Measurements from ENCODE around the gene ATAD3B.

The ATAD3B gene

DNA sequence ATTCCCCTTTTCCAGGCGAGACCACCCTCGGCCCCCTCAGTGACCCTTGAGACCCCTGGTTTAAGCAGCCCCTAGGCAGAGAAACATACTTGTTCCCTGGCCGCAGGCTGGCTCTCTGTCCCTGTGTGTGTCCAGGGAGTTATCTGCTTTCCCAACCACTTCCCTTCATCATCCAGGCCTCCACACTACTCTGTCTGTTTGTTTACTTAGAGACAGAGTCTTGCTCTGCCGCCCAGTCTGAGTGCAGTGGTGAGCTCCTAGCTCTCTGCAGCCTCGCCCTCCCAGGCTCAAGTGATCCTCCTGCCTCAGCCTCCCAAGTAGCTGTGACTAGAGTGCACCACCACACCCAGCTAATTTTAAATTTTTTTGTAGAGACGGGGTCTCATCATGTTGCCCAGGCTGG lies 41.9 kb upstream of the ATAD3B start:
- H2AFZ ChIP-seq (ENCODE audit: low read depth, low read length), result no peak overlapping the region
- no peak for TF ChIP-seq EZH2phosphoT487 (IDR thresholded peaks at IDR 0.05; ENCODE audit: low read depth)
- TF ChIP-seq, protein P1, sequence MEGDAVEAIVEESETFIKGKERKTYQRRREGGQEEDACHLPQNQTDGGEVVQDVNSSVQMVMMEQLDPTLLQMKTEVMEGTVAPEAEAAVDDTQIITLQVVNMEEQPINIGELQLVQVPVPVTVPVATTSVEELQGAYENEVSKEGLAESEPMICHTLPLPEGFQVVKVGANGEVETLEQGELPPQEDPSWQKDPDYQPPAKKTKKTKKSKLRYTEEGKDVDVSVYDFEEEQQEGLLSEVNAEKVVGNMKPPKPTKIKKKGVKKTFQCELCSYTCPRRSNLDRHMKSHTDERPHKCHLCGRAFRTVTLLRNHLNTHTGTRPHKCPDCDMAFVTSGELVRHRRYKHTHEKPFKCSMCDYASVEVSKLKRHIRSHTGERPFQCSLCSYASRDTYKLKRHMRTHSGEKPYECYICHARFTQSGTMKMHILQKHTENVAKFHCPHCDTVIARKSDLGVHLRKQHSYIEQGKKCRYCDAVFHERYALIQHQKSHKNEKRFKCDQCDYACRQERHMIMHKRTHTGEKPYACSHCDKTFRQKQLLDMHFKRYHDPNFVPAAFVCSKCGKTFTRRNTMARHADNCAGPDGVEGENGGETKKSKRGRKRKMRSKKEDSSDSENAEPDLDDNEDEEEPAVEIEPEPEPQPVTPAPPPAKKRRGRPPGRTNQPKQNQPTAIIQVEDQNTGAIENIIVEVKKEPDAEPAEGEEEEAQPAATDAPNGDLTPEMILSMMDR (IDR thresholded peaks at IDR 0.05; ENCODE audit: low read depth, low read length), result no peak
- H3K79me2 ChIP-seq (ENCODE audit: low read length), result no peaks in the 10 kb centered on the region
- no peak overlapping the region for H3K4me2 ChIP-seq (ENCODE audit: low read length)
- H3K9me3 ChIP-seq (ENCODE audit: insufficient read depth, low read length), result no peaks in the 10 kb centered on the region
- no peaks in the 10 kb centered on the region for H4K20me1 ChIP-seq (ENCODE audit: insufficient read depth, low read length)
- no peak overlapping the region for H3K9ac ChIP-seq (ENCODE audit: low read length)
- H3K4me3 ChIP-seq (ENCODE audit: low read length), result no peak overlapping the region
- H3K27me3 ChIP-seq (ENCODE audit: low read depth, low read length), result no peaks in the 10 kb centered on the region
- no peaks in the 10 kb centered on the region for H3K4me1 ChIP-seq (ENCODE audit: low read length)
- no peaks in the 10 kb centered on the region for H3K36me3 ChIP-seq (replicated peaks; ENCODE audit: low read depth, low read length)
- no peak overlapping the region for H3K27ac ChIP-seq (ENCODE audit: low read length)

DNA sequence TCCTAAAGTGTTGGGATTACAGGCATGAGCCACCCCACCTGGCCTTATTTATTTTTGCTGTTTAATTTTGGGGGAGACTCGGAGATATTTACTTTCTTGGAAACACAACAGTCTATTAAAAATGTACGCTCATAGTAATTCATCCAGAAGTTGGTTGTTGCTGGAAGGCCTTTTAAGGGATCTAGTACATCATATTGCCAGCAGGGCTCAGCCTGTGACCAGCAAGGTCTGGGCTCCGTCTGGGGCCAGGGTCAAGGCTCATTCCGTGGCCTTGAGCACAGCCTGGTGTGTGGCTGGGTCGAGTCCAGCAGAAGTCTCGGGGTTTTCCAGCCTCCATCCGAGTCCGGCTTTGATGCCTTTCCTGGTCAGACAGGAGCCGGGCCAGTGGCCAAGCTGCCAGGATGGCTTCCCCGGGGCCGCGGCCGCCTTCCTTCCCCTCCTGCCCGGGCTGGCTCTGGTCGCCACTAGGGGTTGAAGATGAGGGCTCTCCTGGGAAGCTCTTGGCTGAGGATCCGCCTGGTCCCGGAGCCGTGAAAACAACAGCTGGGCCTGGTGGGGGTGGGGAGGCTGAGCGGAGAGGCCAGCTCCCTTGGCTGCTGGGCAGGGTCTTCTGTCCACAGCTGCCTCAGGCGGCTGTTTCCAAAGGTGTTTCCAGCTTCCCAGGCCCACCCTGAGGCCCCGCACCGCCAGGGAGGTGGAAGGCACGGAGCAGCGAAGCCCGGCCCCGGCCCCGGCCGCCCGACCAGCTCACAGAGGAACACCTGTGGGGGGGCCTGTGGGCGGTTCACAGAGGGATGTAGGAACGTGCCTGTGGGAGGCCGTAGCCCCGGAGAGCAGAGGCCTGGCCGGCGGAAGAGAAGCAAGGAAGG lies 41.2 kb upstream of the ATAD3B start:
- Histone ChIP-seq H3K9ac (ENCODE audit: low read length) (no peak overlapping the region), H2AFZ (ENCODE audit: low read depth, low read length) (no peak overlapping the region), H3K27me3 (ENCODE audit: low read depth, low read length) (no peaks in the 10 kb centered on the region), H3K27ac (ENCODE audit: low read length) (no peak overlapping the region), H3K4me2 (ENCODE audit: low read length) (no peak overlapping the region), H3K36me3 (replicated peaks; ENCODE audit: low read depth, low read length) (no peaks in the 10 kb centered on the region), H3K4me1 (ENCODE audit: low read length) (no peaks in the 10 kb centered on the region), H3K79me2 (ENCODE audit: low read length) (no peaks in the 10 kb centered on the region), H3K9me3 (ENCODE audit: insufficient read depth, low read length) (no peaks in the 10 kb centered on the region), H3K4me3 (ENCODE audit: low read length) (no peak overlapping the region), H4K20me1 (ENCODE audit: insufficient read depth, low read length) (no peaks in the 10 kb centered on the region)
- TF ChIP-seq, protein P1 (IDR thresholded peaks at IDR 0.05; ENCODE audit: low read depth, low read length), result no peak
- TF ChIP-seq EZH2phosphoT487 (IDR thresholded peaks at IDR 0.05; ENCODE audit: low read depth), result no peak

DNA sequence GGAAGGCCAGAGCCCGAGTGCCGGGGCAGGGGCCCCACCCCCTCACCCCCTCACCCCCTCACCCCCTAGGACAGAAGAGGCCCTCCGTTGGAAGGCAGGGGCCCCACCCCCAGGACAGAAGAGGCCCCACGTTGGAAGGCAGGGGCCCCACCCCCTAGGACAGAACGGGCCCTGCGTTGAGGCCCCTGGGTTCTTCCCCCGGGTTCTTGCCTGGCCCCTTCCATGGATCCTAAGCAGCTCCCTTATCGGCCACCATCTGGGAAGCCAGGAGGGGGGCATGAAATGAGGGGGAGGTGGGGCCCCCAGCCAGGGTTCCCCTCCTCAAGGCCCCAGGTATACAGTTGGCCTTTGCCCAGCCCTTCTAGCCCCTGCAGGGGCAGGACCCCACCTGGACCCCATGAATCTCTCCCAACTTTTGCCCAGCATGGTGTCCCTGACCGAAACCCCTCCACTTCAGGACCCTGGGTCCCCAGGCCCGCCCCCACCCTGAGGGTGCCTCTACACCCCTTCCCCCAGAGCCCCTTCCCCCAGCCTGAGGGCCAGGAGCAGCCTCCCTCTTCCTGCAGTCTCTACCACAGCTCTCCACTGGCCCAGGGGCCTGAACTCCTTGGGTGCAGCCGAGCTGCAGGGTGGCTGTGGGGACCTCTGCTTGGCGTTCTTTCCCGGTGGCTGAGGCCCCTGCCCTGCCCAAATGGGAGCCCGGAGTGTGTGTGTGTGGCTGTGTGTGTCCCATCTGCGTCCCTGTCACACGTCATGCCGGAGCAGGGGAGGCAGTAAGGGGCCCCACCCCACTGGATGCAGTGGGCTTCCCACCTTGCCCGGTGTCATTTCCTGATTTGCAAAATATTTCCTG lies 40.3 kb upstream of the ATAD3B start:
- H3K4me2 ChIP-seq (ENCODE audit: low read length), result no peak overlapping the region
- no peaks in the 10 kb centered on the region for H4K20me1 ChIP-seq (ENCODE audit: insufficient read depth, low read length)
- H2AFZ ChIP-seq (ENCODE audit: low read depth, low read length), result no peak overlapping the region
- no peak overlapping the region for H3K9ac ChIP-seq (ENCODE audit: low read length)
- TF ChIP-seq, protein P1 (IDR thresholded peaks at IDR 0.05; ENCODE audit: low read depth, low read length), result no peak
- no peak for TF ChIP-seq EZH2phosphoT487 (IDR thresholded peaks at IDR 0.05; ENCODE audit: low read depth)
- no peaks in the 10 kb centered on the region for H3K79me2 ChIP-seq (ENCODE audit: low read length)
- H3K9me3 ChIP-seq (ENCODE audit: insufficient read depth, low read length), result no peaks in the 10 kb centered on the region
- no peaks in the 10 kb centered on the region for H3K27me3 ChIP-seq (ENCODE audit: low read depth, low read length)
- H3K4me1 ChIP-seq (ENCODE audit: low read length), result no peaks in the 10 kb centered on the region
- no peaks in the 10 kb centered on the region for H3K36me3 ChIP-seq (replicated peaks; ENCODE audit: low read depth, low read length)
- H3K27ac ChIP-seq (ENCODE audit: low read length), result no peak overlapping the region
- no peak overlapping the region for H3K4me3 ChIP-seq (ENCODE audit: low read length)

DNA sequence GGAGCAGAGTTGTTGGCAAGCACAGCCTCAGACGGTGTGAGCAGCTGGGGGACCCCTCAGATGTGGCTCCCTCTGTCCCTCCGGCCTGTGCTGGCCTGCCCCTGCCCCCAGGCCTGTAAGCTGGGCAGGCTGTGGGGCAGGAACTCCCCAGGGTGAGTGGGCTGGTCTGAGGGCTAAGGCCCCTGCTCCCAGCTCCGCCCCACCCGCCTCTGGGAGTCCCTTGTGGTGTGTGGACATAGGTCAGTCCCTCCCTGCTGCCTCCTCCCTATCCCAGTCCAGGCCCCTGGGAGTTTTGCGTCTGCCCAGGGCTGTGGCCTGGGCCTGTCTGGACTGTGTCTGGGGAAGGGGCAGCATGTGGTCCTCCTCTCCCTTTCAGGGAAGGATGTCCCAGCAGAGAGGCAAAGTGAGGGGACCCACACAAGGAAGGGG lies 39.7 kb upstream of the ATAD3B start:
- Histone ChIP-seq H3K79me2 (ENCODE audit: low read length) (no peaks in the 10 kb centered on the region), H3K4me1 (ENCODE audit: low read length) (no peaks in the 10 kb centered on the region), H3K27ac (ENCODE audit: low read length) (no peak overlapping the region), H3K9ac (ENCODE audit: low read length) (no peak overlapping the region), H3K4me3 (ENCODE audit: low read length) (no peak overlapping the region), H3K27me3 (ENCODE audit: low read depth, low read length) (no peaks in the 10 kb centered on the region), H3K4me2 (ENCODE audit: low read length) (no peak overlapping the region), H4K20me1 (ENCODE audit: insufficient read depth, low read length) (no peaks in the 10 kb centered on the region), H3K9me3 (ENCODE audit: insufficient read depth, low read length) (no peaks in the 10 kb centered on the region), H3K36me3 (replicated peaks; ENCODE audit: low read depth, low read length) (no peaks in the 10 kb centered on the region), H2AFZ (ENCODE audit: low read depth, low read length) (no peak overlapping the region)
- no peak for TF ChIP-seq EZH2phosphoT487 (IDR thresholded peaks at IDR 0.05; ENCODE audit: low read depth)
- TF ChIP-seq, protein P1 (IDR thresholded peaks at IDR 0.05; ENCODE audit: low read depth, low read length), result no peak
